Smooth muscle cell (in vitro differentiated cells): ENCODE measurements around the gene KRTAP5-6. TPM values are rescaled to one million over a fixed set of nuclear protein-coding genes. Genes with fewer than 3 reads are reported as not detected.

Experiments
- DNase-seq: peaks from one replicate; lab custom pipeline; 2025; ENCODE audit not compliant: unreplicated experiment; lab: John Stamatoyannopoulos, UW
- H2AFZ ChIP-seq: fragments of 200-600 bp; sonication (generic); 2 replicates; pipeline ENCODE4 v1.6.0; 2016; ENCODE audit warnings: antibody characterized with exemption, low read depth, mild to moderate bottlenecking
- H3F3A ChIP-seq: fragments of 200-600 bp; sonication (generic); 2 replicates; pipeline ENCODE4 v1.6.0; 2017; ENCODE audit warnings: antibody characterized with exemption, low read depth
- H3K27ac ChIP-seq: fragments of 200-600 bp; sonication (generic); 2 replicates; pipeline ENCODE4 v1.5.1; 2016; ENCODE audit warnings: low read depth, mild to moderate bottlenecking
- H3K27me3 ChIP-seq: fragments of 200-600 bp; sonication (generic); 2 replicates; pipeline ENCODE4 v1.6.1; 2016; ENCODE audit warnings: low read depth, mild to moderate bottlenecking
- H3K36me3 ChIP-seq: fragments of 200-600 bp; sonication (generic); 2 replicates; pipeline ENCODE4 v1.5.1; 2016; ENCODE audit warnings: low read depth
- H3K4me1 ChIP-seq: fragments of 200-600 bp; sonication (generic); 2 replicates; pipeline ENCODE4 v1.5.1; 2016; ENCODE audit warnings: low read depth
- H3K4me2 ChIP-seq: fragments of 200-600 bp; sonication (generic); 2 replicates; pipeline ENCODE4 v1.6.0; 2016; ENCODE audit warnings: mild to moderate bottlenecking
- H3K4me3 ChIP-seq: fragments of 200-600 bp; sonication (generic); 2 replicates; pipeline ENCODE4 v1.5.1; 2016; ENCODE audit warnings: mild to moderate bottlenecking
- H3K79me2 ChIP-seq: fragments of 200-600 bp; sonication (generic); 2 replicates; pipeline ENCODE4 v1.6.0; 2016; ENCODE audit warnings: low read depth, mild to moderate bottlenecking
- H3K9ac ChIP-seq: fragments of 200-600 bp; sonication (generic); 2 replicates; pipeline ENCODE4 v1.6.0; 2016; ENCODE audit warnings: low read depth
- H3K9me3 ChIP-seq: fragments of 200-600 bp; sonication (generic); replicated peaks from 2 replicates; pipeline ENCODE4 v1.5.1; 2016; ENCODE audit warnings: low read depth
- H4K20me1 ChIP-seq: fragments of 200-600 bp; sonication (generic); 2 replicates; pipeline ENCODE4 v1.6.0; 2016; ENCODE audit warnings: low read depth
- CTCF ChIP-seq: fragments of 200-600 bp; sonication (generic); IDR thresholded peaks from 2 replicates; pipeline ENCODE4 v1.5.1; 2017; ENCODE audit warnings: borderline replicate concordance, mild to moderate bottlenecking, antibody characterized with exemption; ENCODE audit not compliant: insufficient read depth, poor library complexity, severe bottlenecking
- WGBS: methylation state at CpG from one replicate; pipeline ENCODE4 v1.1.7; 2016; ENCODE audit warnings: low lambda C conversion rate; 5-methylcytosine and 5-hydroxymethylcytosine counted together
- polyA plus RNA-seq: library from polyadenylated mRNA; unstranded; fragments of >200 nt; fragmentation: Nextera tagmentation; extraction: Ambion mirVana; gene quantifications from 2 replicates; pipeline ENCODE4 v1.2.1, GENCODE V29; 2016
- total RNA-seq: library from RNA; depleted of rRNA; stranded (reverse); fragments of >200 nt; gene quantifications from 2 replicates; pipeline ENCODE4 v1.2.3, GENCODE V29; 2014

Gene KRTAP5-6
- total and polyA plus RNA-seq, 2 experiments from 2014 or later: not detected

- H3K4me2 ChIP-seq: no peak overlapping the region
- no peaks in the 10 kb centered on the region for H3K9me3 ChIP-seq
- no peaks in the 10 kb centered on the region for H3F3A ChIP-seq
- TF ChIP-seq CTCF: no peak
- no peaks in the 10 kb centered on the region for H3K4me1 ChIP-seq
- no peak overlapping the region for H2AFZ ChIP-seq
- 96% methylated on average over 15 of the region's 15 CpGs for WGBS
- H3K79me2 ChIP-seq: no peaks in the 10 kb centered on the region
- H3K27ac ChIP-seq: no peak overlapping the region
- H4K20me1 ChIP-seq: no peaks in the 10 kb centered on the region
- no peak overlapping the region for H3K9ac ChIP-seq
- peaks cover 11% of the 10 kb centered on the region for H3K27me3 ChIP-seq
- H3K36me3 ChIP-seq: no peaks in the 10 kb centered on the region
- no peak overlapping the region for H3K4me3 ChIP-seq
- DNase-seq: no peak
These were observed 21.3 kb downstream of the KRTAP5-6 start for GRCh38 chr11:1718326-1718725.

GRCh38 chr11:1719781-1720180 lies 22.8 kb downstream of the KRTAP5-6 start:
- Histone ChIP-seq H3F3A (no peaks in the 10 kb centered on the region), H3K9ac (no peak overlapping the region), H3K4me2 (no peak overlapping the region), H3K27ac (no peak overlapping the region), H3K4me3 (no peak overlapping the region), H4K20me1 (no peaks in the 10 kb centered on the region), H3K4me1 (no peaks in the 10 kb centered on the region), H3K79me2 (no peaks in the 10 kb centered on the region), H3K9me3 (no peaks in the 10 kb centered on the region), H2AFZ (no peak overlapping the region), H3K36me3 (no peaks in the 10 kb centered on the region), H3K27me3 (peaks cover 11% of the 10 kb centered on the region)
- DNase-seq: no peak
- no peak for TF ChIP-seq CTCF
- WGBS: 83% methylated on average over 8 of the region's 8 CpGs

GRCh38 chr11:1727096-1727690 lies 30.2 kb downstream of the KRTAP5-6 start:
- Histone ChIP-seq H3K27ac (no peak overlapping the region), H3K27me3 (peaks cover 1% of the 10 kb centered on the region), H4K20me1 (no peaks in the 10 kb centered on the region), H3K4me3 (no peak overlapping the region), H3K4me1 (no peaks in the 10 kb centered on the region), H3K9ac (no peak overlapping the region), H3K79me2 (no peaks in the 10 kb centered on the region), H2AFZ (no peak overlapping the region), H3K4me2 (no peak overlapping the region), H3F3A (no peaks in the 10 kb centered on the region), H3K9me3 (no peaks in the 10 kb centered on the region), H3K36me3 (no peaks in the 10 kb centered on the region)
- TF ChIP-seq CTCF: no peak
- no peak for DNase-seq
- 76% methylated on average over 11 of the region's 11 CpGs for WGBS

DNA sequence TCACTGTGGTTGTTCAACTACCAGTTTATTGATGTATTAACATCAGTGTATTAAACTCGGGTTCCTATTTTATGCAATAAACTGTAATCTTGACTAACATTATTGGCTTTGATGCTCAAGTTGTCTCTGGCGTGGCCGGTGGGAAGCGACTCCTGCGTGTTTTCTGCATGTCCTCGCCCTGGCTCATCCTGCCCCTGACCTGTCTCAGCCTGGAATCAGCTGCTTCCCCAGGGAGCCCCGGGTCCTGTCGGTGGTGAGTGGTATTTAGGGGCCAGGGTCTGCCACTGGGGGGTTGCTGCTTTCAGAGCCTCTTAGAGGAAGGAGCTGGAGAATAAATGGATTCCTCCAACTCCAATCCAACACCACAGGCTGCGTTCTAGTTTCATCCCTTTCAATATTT lies 30.9 kb downstream of the KRTAP5-6 start:
- Histone ChIP-seq H3K4me1 (no peaks in the 10 kb centered on the region), H3K4me2 (no peak overlapping the region), H3K9ac (no peak overlapping the region), H3K27me3 (no peaks in the 10 kb centered on the region), H3F3A (no peaks in the 10 kb centered on the region), H3K79me2 (no peaks in the 10 kb centered on the region), H4K20me1 (no peaks in the 10 kb centered on the region), H3K27ac (no peak overlapping the region), H3K9me3 (no peaks in the 10 kb centered on the region), H3K36me3 (no peaks in the 10 kb centered on the region), H3K4me3 (no peak overlapping the region), H2AFZ (no peak overlapping the region)
- TF ChIP-seq CTCF: no peak
- DNase-seq: no peak
- 88% methylated on average over 9 of the region's 9 CpGs for WGBS
